ENCODE measurements around the gene NT5DC1.

GRCh38 chr6:116062496-116062895 lies 38.2 kb upstream of the NT5DC1 start:
- TF ChIP-seq EP300 (IDR thresholded peaks at IDR 0.05), result no peak
- TF ChIP-seq, protein P1, sequence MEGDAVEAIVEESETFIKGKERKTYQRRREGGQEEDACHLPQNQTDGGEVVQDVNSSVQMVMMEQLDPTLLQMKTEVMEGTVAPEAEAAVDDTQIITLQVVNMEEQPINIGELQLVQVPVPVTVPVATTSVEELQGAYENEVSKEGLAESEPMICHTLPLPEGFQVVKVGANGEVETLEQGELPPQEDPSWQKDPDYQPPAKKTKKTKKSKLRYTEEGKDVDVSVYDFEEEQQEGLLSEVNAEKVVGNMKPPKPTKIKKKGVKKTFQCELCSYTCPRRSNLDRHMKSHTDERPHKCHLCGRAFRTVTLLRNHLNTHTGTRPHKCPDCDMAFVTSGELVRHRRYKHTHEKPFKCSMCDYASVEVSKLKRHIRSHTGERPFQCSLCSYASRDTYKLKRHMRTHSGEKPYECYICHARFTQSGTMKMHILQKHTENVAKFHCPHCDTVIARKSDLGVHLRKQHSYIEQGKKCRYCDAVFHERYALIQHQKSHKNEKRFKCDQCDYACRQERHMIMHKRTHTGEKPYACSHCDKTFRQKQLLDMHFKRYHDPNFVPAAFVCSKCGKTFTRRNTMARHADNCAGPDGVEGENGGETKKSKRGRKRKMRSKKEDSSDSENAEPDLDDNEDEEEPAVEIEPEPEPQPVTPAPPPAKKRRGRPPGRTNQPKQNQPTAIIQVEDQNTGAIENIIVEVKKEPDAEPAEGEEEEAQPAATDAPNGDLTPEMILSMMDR (IDR thresholded peaks at IDR 0.05), result no peak

Measured in tibial nerve (tissue), 4 donors.